Measurements from ENCODE around the gene MCM3AP.
"Not testable (repeated sequence)": the region's sequence is repeated elsewhere in the genome, so short reads cannot be mapped to it uniquely, and the experiment has no call there.

Gene MCM3AP

GRCh38 chr21:46248827-46249226 is 36.6 kb downstream of the MCM3AP start:
- Histone ChIP-seq H3K27ac (no peak overlapping the region), H3K4me3 (no peak overlapping the region)

DNA sequence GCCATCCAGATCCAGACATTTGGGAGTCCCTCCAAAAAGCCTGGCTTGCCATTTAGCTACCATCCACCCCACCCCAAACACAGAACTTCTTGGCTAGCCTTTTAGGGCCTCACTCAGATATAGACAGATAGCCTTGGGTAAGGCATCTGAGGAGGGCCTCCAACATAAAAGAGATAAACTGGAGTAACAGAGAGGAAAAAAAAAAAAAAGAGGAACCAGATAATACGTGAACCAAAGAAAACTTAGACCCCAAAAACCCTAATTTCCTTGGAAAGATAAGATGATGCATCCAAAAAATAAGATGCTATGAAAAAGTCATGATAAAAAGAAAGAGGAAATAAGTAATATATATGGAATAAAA is 37.0 kb downstream of the MCM3AP start:
- H3K4me3 ChIP-seq = no peak overlapping the region
- H3K27ac ChIP-seq = no peak overlapping the region

GRCh38 chr21:46247699-46248421 is 37.6 kb downstream of the MCM3AP start:
- H3K27ac ChIP-seq = no peak overlapping the region
- H3K4me3 ChIP-seq = no peak overlapping the region

DNA sequence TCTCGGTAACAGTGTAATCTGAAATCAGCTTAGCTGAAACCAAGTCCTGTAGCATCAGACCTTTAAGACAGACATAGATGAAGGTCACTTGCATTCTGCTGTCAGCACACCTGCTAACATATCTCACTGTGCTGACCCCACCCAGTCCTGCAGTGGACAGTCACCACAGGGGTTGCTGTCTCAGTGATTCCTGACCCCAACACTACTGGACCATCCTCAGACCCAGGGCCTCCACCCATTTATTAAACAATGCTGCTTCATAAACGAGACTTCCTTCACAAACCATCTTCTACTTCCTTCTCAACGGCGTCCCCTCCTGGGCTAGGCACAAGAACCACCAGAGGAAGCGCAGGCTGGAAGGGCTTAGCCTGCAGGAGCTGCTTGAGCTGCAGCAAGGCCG is 39.1 kb downstream of the MCM3AP start:
- Histone ChIP-seq H3K4me3 (no peak overlapping the region), H3K27ac (no peak overlapping the region)

DNA sequence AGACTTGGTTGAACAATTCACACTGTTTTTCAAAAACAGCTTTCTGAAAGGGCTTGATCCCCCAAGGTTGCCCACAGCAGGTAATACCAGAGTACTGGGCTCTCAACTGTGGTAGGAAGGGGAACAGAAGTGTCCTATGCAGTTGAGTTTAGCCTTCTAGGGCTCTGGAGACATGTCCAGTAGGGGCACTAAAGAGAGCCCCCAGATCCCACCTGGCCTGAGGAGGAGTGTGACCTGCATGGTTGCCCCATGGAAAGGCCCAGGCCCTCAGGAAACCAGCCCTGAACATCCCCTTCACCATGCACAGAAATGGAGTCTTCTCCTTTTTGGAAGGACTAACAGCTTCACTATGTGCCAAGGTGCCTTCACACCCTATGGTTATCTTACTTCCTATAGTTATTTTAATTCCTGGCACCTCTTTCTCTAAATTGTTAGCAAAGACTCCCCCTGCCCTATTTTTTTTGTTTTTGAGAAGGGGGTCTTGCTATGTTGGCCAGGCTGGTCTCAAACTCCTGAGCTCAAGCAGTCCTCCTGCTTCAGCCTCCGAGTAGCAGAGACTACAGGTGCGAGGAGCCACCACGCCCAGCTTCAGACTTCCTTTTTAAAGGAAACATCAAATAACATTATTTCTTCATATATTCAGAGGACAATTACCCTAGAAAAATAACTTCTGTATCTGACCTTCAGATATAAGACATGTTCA is 40.0 kb downstream of the MCM3AP start:
- no peak overlapping the region for H3K4me3 ChIP-seq

DNA sequence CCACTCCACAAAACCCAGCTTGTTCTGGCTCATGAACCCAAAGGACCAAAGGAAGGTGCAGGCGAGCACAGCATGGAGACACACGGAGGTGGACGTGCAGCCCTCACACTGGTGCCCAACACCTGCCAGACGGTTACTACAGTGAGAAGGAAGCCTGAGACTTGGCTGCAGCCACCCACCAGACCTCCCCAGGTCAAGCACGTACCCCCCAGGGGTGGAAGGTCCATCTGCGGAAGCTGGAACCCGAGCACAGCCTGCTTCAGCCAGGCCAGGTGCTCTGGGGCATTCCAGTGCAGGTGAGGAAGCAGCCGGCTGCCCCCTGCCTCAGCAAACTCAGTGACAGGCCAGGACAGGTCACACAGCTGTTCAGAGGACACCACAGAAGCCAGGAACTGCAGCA is 40.8 kb downstream of the MCM3AP start:
- Histone ChIP-seq H3K4me3 (no peak overlapping the region), H3K27ac (no peak overlapping the region)

More for the DNA sequence above, 40.0 kb downstream of the MCM3AP start:
- no peak overlapping the region for H3K27ac ChIP-seq

DNA sequence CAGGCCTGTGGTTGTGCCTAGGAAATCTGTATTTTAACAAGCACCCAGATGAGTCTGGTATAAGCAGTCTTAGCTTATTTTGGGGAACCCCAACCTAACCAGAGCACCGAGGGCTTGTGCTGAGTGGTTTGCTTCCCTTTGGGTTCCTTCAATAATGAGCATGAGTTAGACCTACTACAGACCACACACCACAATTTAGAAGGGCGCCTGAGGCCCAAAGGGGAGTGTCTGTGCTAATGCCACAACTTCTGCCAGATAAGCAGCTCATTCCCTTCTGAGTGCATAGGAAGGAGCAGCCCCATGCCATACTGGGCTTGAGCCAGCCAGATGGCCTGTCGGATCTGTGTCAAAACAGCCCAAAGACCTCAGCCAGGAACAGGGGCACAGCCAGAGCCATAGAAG is 41.5 kb downstream of the MCM3AP start:
- Histone ChIP-seq H3K4me3 (no peak overlapping the region), H3K27ac (no peak overlapping the region)

GRCh38 chr21:46243325-46243724 is 42.1 kb downstream of the MCM3AP start:
- no peak overlapping the region for H3K4me3 ChIP-seq
- H3K27ac ChIP-seq = no peak overlapping the region

DNA sequence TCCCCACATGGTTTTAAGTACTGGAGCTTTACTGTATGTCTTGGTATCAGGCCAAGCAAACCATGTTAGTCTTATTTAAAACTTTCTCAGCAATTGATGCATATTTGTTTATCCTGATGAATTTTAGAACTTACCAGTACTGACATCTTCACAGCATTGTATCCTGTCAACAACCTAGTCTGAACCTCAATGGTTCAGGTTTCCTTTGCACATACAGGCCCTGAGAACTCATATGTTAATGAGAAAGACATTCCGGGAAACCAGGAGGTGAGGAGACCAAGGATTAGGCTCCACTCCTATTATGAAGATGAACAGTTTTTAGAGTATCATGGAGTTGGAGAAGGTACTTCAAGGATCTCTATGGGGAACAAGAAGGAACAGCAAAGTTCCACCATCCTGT is 43.8 kb downstream of the MCM3AP start:
- H3K27ac ChIP-seq, H3K4me3 ChIP-seq: not testable (repeated sequence)

GRCh38 chr21:46239817-46240325 is 45.5 kb downstream of the MCM3AP start:
- H3K4me3 ChIP-seq = no peak overlapping the region
- H3K27ac ChIP-seq = no peak overlapping the region

GRCh38 chr21:46237474-46237873 is 47.9 kb downstream of the MCM3AP start:
- H3K27ac ChIP-seq = no peak overlapping the region
- H3K4me3 ChIP-seq = no peak overlapping the region

GRCh38 chr21:46234436-46234950 is 50.9 kb downstream of the MCM3AP start:
- Histone ChIP-seq H3K4me3 (no peak overlapping the region), H3K27ac (no peak overlapping the region)

DNA sequence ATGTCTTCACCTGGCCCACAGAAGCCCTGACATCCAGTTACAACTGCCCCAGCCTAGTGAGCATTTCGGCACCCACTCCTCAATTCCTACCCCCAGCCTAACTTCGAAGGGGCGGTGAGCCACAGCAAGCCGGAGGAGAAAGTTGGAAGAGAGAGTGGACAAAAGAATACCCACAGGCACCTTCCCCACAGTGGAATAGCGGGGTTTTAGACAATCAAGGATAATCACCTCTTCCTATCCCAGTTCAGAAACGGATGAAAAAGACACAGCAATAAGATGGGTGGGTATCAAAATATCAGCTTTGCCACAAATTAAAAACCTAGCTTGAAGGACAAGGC is 55.5 kb downstream of the MCM3AP start:
- Histone ChIP-seq H3K27ac (peak overlapping the region in 9 of 21 experiments; percentile 37 to 93 (median 79)), H3K4me3 (peak overlapping the region in 5 of 7 experiments; percentile 73 to 99 (median 94))

- Histone ChIP-seq H3K4me3 (peak overlapping the region; percentile 52 to 99 (median 86)), H3K27ac (peak overlapping the region; percentile 18 to 94 (median 76))
These were observed 56.1 kb downstream of the MCM3AP start for GRCh38 chr21:46229133-46229922.

DNA sequence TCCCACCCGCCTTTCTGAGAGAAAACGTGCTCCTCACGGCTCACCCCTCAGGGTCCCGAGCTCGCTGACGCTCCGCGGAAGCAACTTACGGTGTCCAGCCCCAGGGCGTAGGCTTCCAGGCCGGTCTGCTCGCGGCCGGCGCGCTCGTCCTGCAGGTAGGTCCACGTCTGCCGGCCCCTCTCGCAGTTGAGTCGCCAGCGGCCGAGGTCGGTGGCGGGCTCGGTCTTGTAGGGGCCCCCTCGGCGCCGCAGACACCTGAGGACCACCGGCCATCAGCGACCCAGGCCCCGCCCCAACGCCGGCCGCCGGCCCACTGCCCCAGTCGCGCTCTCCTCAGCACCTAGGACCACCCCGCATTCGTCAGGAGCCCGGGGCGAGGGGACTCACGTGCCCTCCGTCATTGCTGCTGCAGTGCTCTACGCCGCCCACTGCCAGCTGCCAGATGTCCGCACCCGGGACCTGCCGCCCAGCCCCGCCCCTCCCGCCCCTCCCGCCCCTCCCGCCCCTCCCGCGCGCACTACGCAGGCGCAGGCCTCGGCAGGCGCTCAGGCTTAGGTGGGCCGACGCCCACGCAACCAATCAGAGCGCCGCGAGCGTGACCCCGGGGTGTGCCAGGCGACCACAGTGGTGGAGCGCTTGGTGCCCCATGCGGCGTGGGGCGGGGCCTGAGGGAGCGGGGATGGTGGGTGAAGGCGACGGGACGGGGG is 56.9 kb downstream of the MCM3AP start, which contains the start of gene LSS:
TSS of gene LSS (minus strand) at position 430 of the 707 bp plus-strand sequence. CDS start at position 401, 29 bp downstream.
- Histone ChIP-seq H3K4me3 (peak within 1 kb of the TSS; percentile 52 to 99 (median 86)), H3K27ac (peak within 1 kb of the TSS; percentile 48 to 94 (median 83))

DNA sequence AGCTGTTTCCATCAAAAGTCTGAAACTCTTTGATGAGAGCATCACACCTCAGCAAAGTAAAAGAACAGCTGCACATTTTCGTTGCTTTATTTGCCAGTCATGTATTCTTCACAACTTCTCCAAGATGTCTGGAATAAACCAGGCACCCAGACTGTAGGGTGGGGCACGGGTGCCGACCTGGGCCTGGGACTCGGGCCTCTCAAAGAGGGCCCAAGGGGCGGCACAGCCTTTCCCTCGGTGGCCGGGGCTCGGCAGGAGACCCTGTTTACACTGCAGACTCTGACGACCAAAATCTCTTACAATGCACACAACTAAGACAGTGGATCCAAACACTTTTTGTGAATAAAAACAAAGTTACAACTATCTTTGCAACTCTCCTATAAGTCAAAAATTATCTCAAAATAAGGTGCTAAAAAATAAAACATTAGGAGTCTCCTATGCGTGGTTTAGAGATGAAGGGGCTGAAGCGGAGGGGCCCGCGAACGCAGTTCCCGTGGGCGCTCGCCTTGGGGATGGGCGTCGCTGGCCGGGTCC is 57.5 kb downstream of the MCM3AP start:
- Histone ChIP-seq H3K27ac (peak overlapping the region in 20 of 21 experiments; percentile 48 to 94 (median 84)), H3K4me3 (peak overlapping the region; percentile 52 to 99 (median 86))

DNA sequence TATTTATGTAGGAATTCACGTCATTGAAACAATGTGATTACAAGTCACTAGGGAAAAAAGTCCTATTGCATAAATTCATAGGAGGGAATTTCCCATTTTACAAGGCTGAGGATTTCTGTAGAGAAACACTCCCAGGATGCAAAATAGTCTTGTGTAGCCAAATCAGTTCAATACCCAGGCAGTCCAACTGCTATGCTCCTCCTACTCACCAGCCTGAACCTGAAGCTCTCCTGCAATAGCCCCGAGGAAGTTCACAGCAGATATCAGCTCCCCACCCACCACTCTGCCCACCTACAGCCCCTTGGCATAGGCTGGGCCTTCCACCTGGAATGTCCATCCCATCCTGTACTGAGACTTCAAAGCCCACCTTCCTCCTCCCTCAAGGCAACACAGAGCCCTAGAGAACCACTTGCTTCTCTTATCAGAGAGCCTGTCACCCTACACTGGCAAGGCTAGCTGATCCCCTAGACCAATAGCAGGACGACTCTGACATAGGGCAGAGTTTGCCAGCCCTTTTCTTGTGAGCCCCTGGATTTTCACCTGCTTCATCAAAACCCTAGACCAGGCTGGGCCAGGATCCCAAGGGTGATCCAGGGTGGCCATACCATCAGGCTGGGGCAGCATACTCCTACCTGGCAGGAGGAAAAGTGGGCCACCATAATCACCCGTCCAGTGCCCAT is 58.4 kb downstream of the MCM3AP start:
- peak overlapping the region; percentile 52 to 99 (median 86) for H3K4me3 ChIP-seq
- H3K27ac ChIP-seq = peak overlapping the region in 14 of 21 experiments; percentile 38 to 94 (median 82)

- Histone ChIP-seq H3K4me3 (no peak overlapping the region), H3K27ac (peak overlapping the region in 10 of 21 experiments; percentile 28 to 81 (median 64))
These were observed 59.3 kb downstream of the MCM3AP start for GRCh38 chr21:46226146-46226545.

DNA sequence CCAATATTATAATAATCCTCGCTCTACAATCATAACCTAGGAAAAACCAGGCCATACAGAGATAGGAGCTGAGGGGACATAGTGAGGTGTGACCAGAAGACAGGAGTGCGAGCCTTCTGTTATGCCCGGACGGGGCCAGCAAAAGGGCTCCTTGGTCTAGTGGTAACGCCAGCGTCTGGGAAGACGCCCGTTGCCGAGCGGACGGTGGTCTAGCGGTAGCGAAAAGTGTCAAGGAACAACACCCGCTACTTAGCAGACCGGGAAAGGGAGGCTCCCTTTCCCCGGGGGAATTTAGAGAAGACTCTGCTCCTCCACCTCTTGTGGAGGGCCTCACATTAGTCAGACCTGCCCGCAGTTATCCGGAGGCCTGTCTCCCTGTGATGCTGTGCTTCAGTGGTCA is 61.8 kb downstream of the MCM3AP start:
- not testable (repeated sequence) for H3K27ac ChIP-seq, H3K4me3 ChIP-seq

Data from skin epidermis (tissue), 12 donors.